Embryonic facial prominence (tissue), 1 donor: ENCODE data around the gene UNC5A.

Source experiments
- DNase-seq: peaks from one replicate; pipeline ENCODE4 v3.0.0-alpha.2; 2016; ENCODE audit errors: extremely low spot score

Gene UNC5A

GRCh38 chr5:176846335-176847140, 36.2 kb downstream of the UNC5A start:
- DNase-seq, result no peak

- no peak for DNase-seq
Measured at GRCh38 chr5:176847148-176847547, 36.8 kb downstream of the UNC5A start.

- no peak for DNase-seq
Measured at GRCh38 chr5:176847726-176848290, 37.4 kb downstream of the UNC5A start.

DNA sequence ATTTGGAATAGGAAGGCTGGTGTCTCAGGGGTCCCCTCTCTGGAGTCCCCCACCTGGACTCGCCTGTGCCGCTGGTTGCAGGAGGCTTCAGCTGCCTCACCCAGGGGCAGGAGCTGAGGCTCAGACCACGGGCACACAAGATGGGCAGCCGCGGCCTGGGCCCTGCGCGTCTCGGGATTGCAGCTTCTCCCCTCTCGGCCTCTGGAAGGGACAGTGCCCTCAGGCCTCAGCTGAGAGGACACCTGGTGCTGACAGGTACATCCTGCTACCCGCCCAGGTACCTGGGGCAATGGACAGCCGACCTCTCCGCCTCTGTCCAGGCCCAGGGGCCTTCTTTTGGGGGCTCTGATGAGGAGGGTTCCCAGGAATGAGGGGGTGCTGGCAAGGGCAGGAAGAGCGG, 38.3 kb downstream of the UNC5A start:
- DNase-seq, result no peak

GRCh38 chr5:176849611-176850227, 39.4 kb downstream of the UNC5A start:
- no peak for DNase-seq

DNA sequence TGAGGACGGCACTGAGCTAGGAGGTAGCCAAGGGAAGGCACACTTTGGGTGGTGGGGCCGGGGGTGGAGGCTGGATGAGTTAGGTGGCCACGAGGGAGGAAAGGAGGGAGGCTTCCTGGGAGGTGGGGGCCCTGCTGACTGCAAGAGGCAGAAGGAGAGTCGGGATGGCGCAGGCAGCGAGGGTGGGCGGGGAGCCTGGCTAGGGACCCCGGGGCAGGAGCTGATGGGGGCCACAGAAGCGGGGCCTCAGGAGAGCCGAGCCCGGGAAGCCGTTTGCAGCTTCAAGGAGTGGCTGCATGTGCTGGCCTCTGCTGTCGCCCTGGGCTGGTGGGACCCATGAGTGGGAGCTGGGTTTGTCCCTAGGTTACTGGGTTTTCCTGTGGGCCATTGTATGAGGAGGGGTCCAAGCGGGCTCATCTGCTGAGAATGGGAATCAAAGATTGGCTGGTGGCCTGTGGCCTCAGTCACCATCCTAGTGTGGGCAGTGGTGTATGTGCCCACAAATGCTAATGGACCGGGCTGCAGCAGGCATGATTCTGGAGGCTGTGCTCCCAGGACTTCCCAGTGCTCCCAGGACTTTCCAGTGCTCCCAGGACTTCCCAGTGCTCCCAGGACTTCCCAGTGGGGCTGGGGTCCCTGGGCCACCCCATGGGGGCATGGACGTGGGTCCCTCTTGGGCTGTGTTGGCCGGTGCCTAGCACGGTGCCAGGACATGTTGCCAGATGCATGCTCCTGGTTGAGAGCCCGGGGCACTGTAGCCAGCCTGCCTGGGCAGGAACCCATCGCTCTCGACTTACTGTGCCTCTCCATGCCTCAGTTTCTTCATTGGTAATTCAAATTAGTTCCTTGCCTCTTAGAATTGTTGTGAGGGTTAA, 40.2 kb downstream of the UNC5A start:
- DNase-seq, result no peak

GRCh38 chr5:176851380-176851779, 41.0 kb downstream of the UNC5A start:
- DNase-seq, result no peak

GRCh38 chr5:176851871-176852658, 41.7 kb downstream of the UNC5A start:
- DNase-seq, result no peak

DNA sequence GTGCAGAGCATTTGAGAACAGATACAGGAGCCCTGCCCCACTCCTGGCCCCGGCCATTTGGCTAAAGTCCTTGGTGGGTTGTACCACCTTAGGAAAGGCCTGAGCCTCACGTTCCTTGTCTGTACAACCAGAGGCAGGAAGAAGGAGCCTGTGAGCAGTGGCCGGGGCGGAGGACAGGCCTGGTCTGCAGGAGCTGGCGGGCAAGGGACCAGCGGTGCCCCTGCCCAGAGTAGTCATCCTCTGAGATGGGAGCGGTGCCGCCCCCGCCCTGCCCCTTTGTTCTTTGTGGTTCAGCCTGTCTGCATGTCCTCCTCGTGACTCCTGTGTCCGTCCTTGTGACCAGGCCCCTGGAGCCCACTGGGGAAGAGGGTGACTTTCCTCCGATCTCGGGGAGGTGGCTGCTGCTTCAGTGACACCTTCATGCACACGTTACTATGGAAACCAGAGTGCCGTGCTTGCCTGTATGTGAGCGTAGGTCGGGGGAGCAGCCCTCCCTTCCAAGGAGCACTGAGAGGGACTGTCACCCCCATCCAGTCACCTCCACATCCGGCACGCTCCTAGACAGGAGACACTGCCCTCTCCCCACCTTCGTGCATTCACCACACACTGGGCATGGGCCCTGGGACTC, 42.9 kb downstream of the UNC5A start:
- no peak for DNase-seq

- no peak for DNase-seq
Measured at GRCh38 chr5:176854164-176854563, 43.8 kb downstream of the UNC5A start.

- no peak for DNase-seq
Measured at GRCh38 chr5:176855598-176855997, 45.2 kb downstream of the UNC5A start.

DNA sequence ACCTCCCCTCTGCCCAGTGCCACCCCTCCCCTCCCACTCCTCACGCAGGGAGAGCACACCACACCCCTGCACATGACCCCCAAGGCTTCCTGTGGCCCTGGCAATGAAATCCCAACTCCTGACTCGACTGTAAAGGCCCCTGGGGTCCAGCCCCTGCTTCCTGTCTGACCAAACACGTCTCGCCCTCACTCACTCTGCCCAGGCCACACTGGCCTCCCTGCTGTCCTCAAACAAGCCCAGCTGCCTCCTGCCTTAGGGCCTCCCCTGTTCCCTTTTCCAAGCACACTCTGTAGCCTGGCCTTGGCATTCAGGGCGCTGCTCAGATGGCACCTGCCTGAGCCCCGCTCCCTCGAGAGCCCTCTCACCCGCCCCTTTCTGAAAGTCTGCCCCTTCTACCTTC, 46.4 kb downstream of the UNC5A start:
- no peak for DNase-seq

DNA sequence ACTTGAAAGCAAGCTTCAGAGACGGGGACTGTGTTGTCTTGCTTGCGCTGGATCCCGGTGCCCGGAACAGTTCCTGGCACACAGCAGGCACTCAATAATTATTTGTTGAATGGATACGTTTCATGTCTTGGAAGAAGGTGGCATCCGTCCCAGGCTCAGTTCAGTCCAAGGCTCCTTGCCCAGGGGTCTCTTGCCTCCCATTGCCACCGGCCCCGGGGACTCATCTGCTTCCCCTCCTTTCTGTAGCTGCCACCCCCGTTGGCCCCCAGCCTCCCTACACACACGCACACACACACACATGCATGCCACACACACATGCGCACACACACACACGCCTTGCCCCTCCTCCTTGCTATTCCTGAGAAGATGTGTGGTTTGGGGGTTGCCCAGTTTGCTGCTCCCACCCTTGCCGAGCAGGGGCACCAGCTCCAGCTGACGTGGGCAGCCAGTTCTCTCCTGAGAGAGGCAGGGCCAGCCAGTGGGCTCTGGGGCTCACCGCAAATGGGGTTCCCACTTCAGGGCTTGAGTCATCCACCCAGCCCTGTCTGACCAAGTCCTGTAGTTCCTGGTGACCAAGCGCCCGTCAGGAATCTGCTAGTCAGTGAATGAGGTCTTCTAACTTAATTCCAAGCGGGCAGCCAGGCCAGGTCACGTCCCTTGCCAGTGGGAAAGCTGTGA, 47.0 kb downstream of the UNC5A start:
- DNase-seq, result no peak

DNA sequence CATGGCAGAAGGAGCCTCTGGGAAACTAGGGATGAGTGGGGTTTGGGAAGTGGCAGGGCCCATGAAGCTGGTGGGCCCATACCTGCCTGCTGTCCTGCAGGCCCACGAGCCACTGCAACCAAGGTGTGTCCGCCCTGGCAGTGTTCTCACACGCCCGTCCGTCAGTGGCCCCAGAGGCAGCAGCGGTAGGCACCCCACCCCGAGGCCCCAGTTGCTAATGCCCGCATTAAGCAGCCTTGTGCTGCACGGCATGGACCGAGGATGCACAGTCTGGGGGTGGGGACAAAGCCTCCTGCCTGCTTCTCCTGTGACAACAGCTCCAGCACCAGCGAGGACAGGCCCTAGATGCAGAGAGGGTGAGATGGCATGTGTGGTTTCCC, 47.5 kb downstream of the UNC5A start:
- DNase-seq, result no peak

DNA sequence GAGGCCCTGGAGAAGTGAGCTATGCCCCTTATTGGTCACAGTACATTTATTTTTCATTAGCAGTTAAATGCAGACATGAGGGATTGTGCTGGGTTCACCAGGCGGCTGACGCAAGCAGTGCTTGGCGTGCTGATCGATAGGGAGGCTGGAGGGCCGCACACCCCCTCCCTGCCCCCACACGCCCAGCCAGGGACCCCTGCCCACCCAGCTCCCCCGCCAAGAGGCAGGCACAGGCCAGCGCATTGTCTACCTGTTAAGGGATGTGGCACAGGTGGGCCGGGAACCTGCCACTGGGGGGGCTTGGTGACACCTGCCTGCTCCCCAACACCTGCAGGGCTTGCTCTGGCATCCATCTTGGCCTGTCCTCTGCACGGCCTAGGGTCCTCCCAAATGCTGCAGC, 49.6 kb downstream of the UNC5A start:
- DNase-seq, result no peak

DNA sequence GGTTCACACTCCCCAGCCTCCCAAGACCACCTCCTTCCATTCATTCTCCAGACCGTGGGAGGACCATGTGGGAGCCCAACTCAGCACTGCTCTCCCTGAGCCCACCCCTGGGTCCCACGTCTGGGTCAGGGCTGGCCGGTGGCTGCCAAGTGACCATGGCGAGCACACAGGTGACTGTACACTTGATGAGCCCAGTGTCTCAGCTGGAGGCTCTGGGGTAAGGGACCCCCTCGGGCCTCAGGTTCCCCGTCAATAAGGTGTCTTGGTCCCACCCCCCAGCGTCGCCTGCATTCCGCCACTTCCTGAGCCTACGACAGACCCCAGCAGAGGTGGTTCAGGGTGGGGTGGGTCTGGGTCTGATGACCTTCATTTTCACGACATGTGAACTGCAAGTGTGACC, 50.0 kb downstream of the UNC5A start:
- DNase-seq, result no peak

- no peak for DNase-seq
Measured at GRCh38 chr5:176861276-176861675, 50.9 kb downstream of the UNC5A start.

DNA sequence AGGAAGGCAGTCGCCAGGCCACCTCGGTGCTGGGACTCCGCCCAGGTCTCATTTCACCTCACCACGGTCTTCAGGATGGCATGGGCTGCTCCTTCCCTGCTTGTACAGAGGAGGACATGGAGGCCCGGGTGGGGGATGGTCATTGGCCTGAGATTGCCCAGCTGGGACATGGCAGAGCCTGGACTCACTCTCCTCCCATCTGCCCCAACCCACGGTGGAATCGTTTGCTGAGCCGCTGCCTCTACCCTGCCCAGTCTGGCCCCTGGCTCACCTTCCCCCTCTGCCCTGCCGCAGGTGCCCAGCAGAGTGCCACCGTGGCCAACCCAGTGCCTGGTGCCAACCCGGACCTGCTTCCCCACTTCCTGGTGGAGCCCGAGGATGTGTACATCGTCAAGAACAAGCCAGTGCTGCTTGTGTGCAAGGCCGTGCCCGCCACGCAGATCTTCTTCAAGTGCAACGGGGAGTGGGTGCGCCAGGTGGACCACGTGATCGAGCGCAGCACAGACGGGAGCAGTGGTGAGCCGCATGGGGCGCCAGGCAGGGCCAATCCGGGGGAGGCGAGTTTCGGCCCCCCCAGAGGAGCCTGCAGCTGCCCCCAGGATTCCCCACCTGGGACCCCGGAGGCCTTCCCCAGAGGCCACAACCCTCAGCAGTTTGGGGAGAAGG, 52.1 kb downstream of the UNC5A start:
- no peak for DNase-seq

- DNase-seq, result no peak
Measured at GRCh38 chr5:176863041-176863764, 52.8 kb downstream of the UNC5A start.
